IMR-90 (cell line): ENCODE measurements around the gene ZNF358. TPM values are rescaled to one million over a fixed set of nuclear protein-coding genes. Genes with fewer than 3 reads are reported as not detected.

ENCODE experiments used
- ATAC-seq: fragments of 200-7000 bp; cut with Tn5 transposase; 2 replicates; pipeline ENCODE4 v1.9.1; 2020; ENCODE audit warnings: low read depth, mild to moderate bottlenecking, moderate library complexity
- BruUV-seq: library from RNA; stranded (reverse); fragments of 400-500 nt; replicated peaks from 2 replicates; lab custom pipeline; 2021; lab: Mats Ljungman, UMichigan
- CTCF ChIA-PET: fragments of 300-600 bp; formaldehyde crosslinking; extraction: SDS; loops from one replicate; lab custom pipeline; 2021; ENCODE audit warnings: antibody characterized with exemption; lab: Yijun Ruan, JAX
- POLR2A ChIA-PET: fragments of 300-600 bp; sonication (Branson Sonifier 250); formaldehyde crosslinking; loops from one replicate; lab custom pipeline; 2022; ENCODE audit warnings: antibody characterized with exemption; ENCODE audit not compliant: unreplicated experiment; lab: Charles Lee
- DNase-seq: peaks from one replicate; pipeline ENCODE4 v3.0.0; 2013
- H2AFZ ChIP-seq: replicated peaks from 2 replicates; pipeline ENCODE3; 2013; ENCODE audit warnings: low read length, mild to moderate bottlenecking; ENCODE audit not compliant: poor library complexity
- H2AK5ac ChIP-seq: 2 replicates; pipeline ENCODE4 v1.6.1; 2013; ENCODE audit warnings: low read depth, low read length, inconsistent platforms
- H2AK9ac ChIP-seq: replicated peaks from 2 replicates; pipeline ENCODE3; 2013; ENCODE audit warnings: mild to moderate bottlenecking, low read depth, low read length, moderate library complexity; ENCODE audit not compliant: poor library complexity
- H2BK120ac ChIP-seq: 2 replicates; pipeline ENCODE4 v1.6.1; 2013; ENCODE audit warnings: low read depth, low read length, inconsistent platforms
- H2BK15ac ChIP-seq: 3 replicates; pipeline ENCODE4 v1.6.1; 2013; ENCODE audit warnings: low read depth, low read length, inconsistent platforms
- H2BK20ac ChIP-seq: 2 replicates; pipeline ENCODE4 v1.6.1; 2013; ENCODE audit warnings: low read depth, mild to moderate bottlenecking, inconsistent platforms, low read length, moderate library complexity
- H2BK5ac ChIP-seq: 2 replicates; pipeline ENCODE4 v1.6.1; 2013; ENCODE audit warnings: mild to moderate bottlenecking, low read depth, low read length, inconsistent platforms; ENCODE audit not compliant: poor library complexity, severe bottlenecking
- H3K14ac ChIP-seq: replicated peaks from 2 replicates; pipeline ENCODE4 v1.6.1; 2013; ENCODE audit warnings: low read depth, low read length, inconsistent platforms
- H3K18ac ChIP-seq: 2 replicates; pipeline ENCODE4 v1.6.1; 2013; ENCODE audit warnings: low read depth, low read length, control low read depth
- H3K23ac ChIP-seq: 2 replicates; pipeline ENCODE4 v1.6.1; 2013; ENCODE audit warnings: low read depth, low read length, inconsistent platforms
- H3K27ac ChIP-seq: 2 replicates; pipeline ENCODE4 v1.5.1; 2013; ENCODE audit warnings: mild to moderate bottlenecking, control low read depth, low read length; ENCODE audit not compliant: insufficient read depth
- H3K27me3 ChIP-seq: 2 replicates; pipeline ENCODE4 v1.6.1; 2013; ENCODE audit warnings: low read length; ENCODE audit not compliant: control insufficient read depth, insufficient read depth
- H3K36me3 ChIP-seq: 2 replicates; pipeline ENCODE4 v1.6.1; 2013; ENCODE audit warnings: low read length, mixed read lengths; ENCODE audit not compliant: control insufficient read depth, insufficient read depth
- H3K4ac ChIP-seq: 2 replicates; pipeline ENCODE4 v1.6.1; 2013; ENCODE audit warnings: low read depth, low read length, inconsistent platforms
- H3K4me1 ChIP-seq: 2 replicates; pipeline ENCODE4 v1.6.1; 2013; ENCODE audit warnings: low read length, mixed read lengths; ENCODE audit not compliant: control insufficient read depth, insufficient read depth
- H3K4me2 ChIP-seq: 2 replicates; pipeline ENCODE4 v1.6.1; 2013; ENCODE audit warnings: low read depth, mild to moderate bottlenecking, control low read depth, low read length, moderate library complexity
- H3K4me3 ChIP-seq: 2 replicates; pipeline ENCODE4 v1.5.1; 2013; ENCODE audit warnings: low read depth, mild to moderate bottlenecking, control low read depth, low read length, moderate library complexity; ENCODE audit not compliant: insufficient read depth
- H3K56ac ChIP-seq: 2 replicates; pipeline ENCODE4 v1.6.1; 2013; ENCODE audit warnings: low read length, inconsistent platforms; ENCODE audit not compliant: insufficient read depth; ENCODE audit errors: extremely low read depth
- H3K79me1 ChIP-seq, 2 experiments: 2 replicates each; pipeline ENCODE4 v1.6.1; 2013; ENCODE audit warnings: low read length in 2 of 2, inconsistent platforms in 1 of 2, low read depth in 1 of 2
- H3K9ac ChIP-seq: 2 replicates; pipeline ENCODE4 v1.6.1; 2013; ENCODE audit warnings: low read depth, low read length, control low read depth
- H3K9me1 ChIP-seq: 2 replicates; pipeline ENCODE4 v1.6.1; 2013; ENCODE audit warnings: low read length, inconsistent platforms; ENCODE audit not compliant: insufficient read depth
- H3K9me3 ChIP-seq: 2 replicates; pipeline ENCODE4 v1.6.1; 2013; ENCODE audit warnings: low read length; ENCODE audit not compliant: control insufficient read depth, insufficient read depth
- H4K20me1 ChIP-seq: 2 replicates; pipeline ENCODE4 v1.6.1; 2013; ENCODE audit warnings: low read length, inconsistent platforms; ENCODE audit not compliant: insufficient read depth
- H4K5ac ChIP-seq: 2 replicates; pipeline ENCODE4 v1.6.1; 2013; ENCODE audit warnings: mild to moderate bottlenecking, low read depth, low read length, control low read depth
- H4K8ac ChIP-seq, 2 experiments: 2 replicates each; pipeline ENCODE4 v1.6.1; 2013; ENCODE audit warnings: low read depth in 2 of 2, low read length in 2 of 2, control low read depth in 1 of 2, inconsistent platforms in 1 of 2
- H4K91ac ChIP-seq: 2 replicates; pipeline ENCODE4 v1.6.1; 2013; ENCODE audit warnings: low read depth, low read length, inconsistent platforms; ENCODE audit not compliant: insufficient read depth
- CEBPB ChIP-seq: IDR thresholded peaks from 2 replicates; pipeline ENCODE4 v1.6.1; 2012; ENCODE audit warnings: low read depth, low read length, improper control_type of control experiment
- CHD1 ChIP-seq: IDR thresholded peaks from 2 replicates; pipeline ENCODE4 v1.6.1; 2012; ENCODE audit warnings: low read depth, low read length, improper control_type of control experiment
- MXI1 ChIP-seq: IDR thresholded peaks from 2 replicates; pipeline ENCODE4 v1.6.1; 2012; ENCODE audit warnings: low read depth, mild to moderate bottlenecking, low read length, moderate library complexity, borderline replicate concordance
- SMC3 ChIP-seq: fragments of 150-350 bp; IDR thresholded peaks from 2 replicates; pipeline ENCODE4 v1.6.1; 2016; ENCODE audit warnings: low read depth, mild to moderate bottlenecking, antibody characterized with exemption, low read length, moderate library complexity
- WGBS, 2 experiments: methylation state at CpG; one replicate each; pipeline versions ENCODE4 v1.1.5 to v1.1.7; 2013; ENCODE audit warnings: missing lambda C conversion rate in 2 of 2; ENCODE audit not compliant: insufficient read length in 1 of 2; ENCODE audit errors: extremely low coverage in 2 of 2; 5-methylcytosine and 5-hydroxymethylcytosine counted together
- dilution Hi-C: fragments of 300-500 bp; cut with HindIII; formaldehyde crosslinking; loops from one replicate; pipeline ENCODE4 v1.14.3; 2018; ENCODE audit warnings: low sequenced_read_pairs; ENCODE audit not compliant: unreplicated experiment
- in situ Hi-C: fragments of 300-500 bp; cut with MboI; formaldehyde crosslinking; loops from 3 replicates; pipeline ENCODE4 v1.14.3; 2019; ENCODE audit warnings: low sequenced_read_pairs, inconsistent platforms, mixed read lengths
- intact Hi-C: fragments of 100-400 bp; cut with micrococcal nuclease; formaldehyde crosslinking; loops from 2 replicates; pipeline ENCODE4 v1.10.0; 2022
- polyA plus RNA-seq, 3 experiments: library from polyadenylated mRNA; depleted of rRNA; stranded (reverse); fragments of >200 nt; gene quantifications; 2 replicates each; pipeline ENCODE4 v1.2.3, GENCODE V29; 2012; ENCODE audit warnings: low replicate concordance in 1 of 3
- total RNA-seq: library from RNA; depleted of rRNA; stranded (reverse); fragments of >200 nt; gene quantifications from 2 replicates; pipeline ENCODE4 v1.2.3, GENCODE V29; 2012
- TF ChIP-seq, protein P1 (sequence below): fragments of 150-350 bp; IDR thresholded peaks from 2 replicates; pipeline ENCODE4 v1.6.1; 2017; ENCODE audit warnings: mild to moderate bottlenecking, antibody characterized with exemption, low read length, low read depth

ZNF358 gene
- total and polyA plus RNA-seq, 2 of the 4 experiments (the other 2 are of a cell fraction): 5.4 to 30.7 TPM

DNA sequence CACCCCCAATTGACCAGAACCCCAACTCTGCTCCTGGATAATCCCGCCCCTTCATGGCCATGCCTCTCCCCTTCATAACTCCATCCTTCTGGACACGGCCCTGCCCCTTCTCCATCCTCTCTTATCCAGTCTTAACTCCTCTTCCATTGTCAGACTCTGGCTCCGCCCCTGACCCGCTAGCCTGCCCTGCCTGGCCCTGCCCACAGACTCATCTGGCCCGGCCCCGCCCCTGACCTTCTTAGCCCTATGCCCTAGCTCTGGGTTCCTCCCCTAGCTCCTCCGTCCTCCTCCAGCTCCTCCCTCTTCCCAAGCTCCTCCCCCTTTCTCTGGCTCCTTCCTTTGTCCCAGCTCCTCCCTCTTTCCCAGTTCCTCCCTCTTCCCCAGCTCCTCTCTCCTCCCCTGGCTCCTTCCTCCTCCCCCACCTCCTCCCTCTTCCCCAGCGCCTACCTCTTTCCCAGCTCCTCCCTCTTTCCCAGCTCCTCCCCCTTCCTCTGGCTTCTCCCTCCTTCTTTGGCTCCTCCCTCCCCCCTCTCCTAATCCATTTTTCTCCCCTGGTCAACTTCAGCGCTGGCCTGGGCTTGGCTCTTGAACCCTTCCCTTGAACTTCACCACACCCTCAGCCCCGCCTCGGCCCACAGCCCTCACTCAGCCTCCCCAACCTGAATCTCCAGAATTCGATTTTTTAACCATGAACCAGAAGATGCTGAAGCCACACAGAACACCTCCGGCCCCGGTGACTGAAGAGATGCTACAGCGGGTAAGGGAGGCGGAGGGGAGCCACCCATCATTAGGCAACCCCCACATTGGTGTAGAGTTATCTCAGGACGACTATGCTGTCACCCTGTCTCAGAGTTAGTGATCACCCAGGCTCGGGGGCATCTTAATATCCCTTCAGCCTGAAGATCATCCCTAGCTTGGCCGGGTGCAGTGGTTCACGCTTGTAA, 9.2 kb upstream of the ZNF358 start:
- Histone ChIP-seq H2AFZ (peak overlapping the region; percentile 78), H3K36me3 (no peaks in the 10 kb centered on the region), H3K4me1 (peaks cover 3% of the 10 kb centered on the region; the same call in 1 of the 2 replicates)

More for the DNA sequence above, 9.2 kb upstream of the ZNF358 start:
- DNase-seq: peak; percentile 48
- no peak overlapping the region for H3K4ac ChIP-seq
- no peak overlapping the region for H3K27ac ChIP-seq
- H3K9ac ChIP-seq: no peak overlapping the region
- CTCF ChIA-PET: interaction anchor here (1.0 kb wide), 1 partner anchor 10 kb away, joined by 6 read pairs; a partner anchor contains a TSS
- H2BK15ac ChIP-seq: no peak overlapping the region
- POLR2A ChIA-PET: interaction anchor here (0.6 kb wide), 1 partner anchor 414 kb away, joined by 3 read pairs; no protein-coding TSS in a partner anchor
- no peak overlapping the region for H2AK5ac ChIP-seq
- no peaks in the 10 kb centered on the region for H3K79me1 ChIP-seq
- H4K5ac ChIP-seq: no peak overlapping the region
- 24% methylated on average over 10 of the region's 20 CpGs; no CpG with 5 or more reads in 1 of the 2 experiments for WGBS, 2 experiments
- in situ Hi-C loops: no loop called here
- H3K18ac ChIP-seq: no peak overlapping the region
- H2BK5ac ChIP-seq: no peak overlapping the region
- H2BK20ac ChIP-seq: no peak overlapping the region
- TF ChIP-seq SMC3: no peak
- TF ChIP-seq CEBPB: no peak
- TF ChIP-seq CHD1: no peak
- no peak for TF ChIP-seq MXI1
- TF ChIP-seq, protein P1, sequence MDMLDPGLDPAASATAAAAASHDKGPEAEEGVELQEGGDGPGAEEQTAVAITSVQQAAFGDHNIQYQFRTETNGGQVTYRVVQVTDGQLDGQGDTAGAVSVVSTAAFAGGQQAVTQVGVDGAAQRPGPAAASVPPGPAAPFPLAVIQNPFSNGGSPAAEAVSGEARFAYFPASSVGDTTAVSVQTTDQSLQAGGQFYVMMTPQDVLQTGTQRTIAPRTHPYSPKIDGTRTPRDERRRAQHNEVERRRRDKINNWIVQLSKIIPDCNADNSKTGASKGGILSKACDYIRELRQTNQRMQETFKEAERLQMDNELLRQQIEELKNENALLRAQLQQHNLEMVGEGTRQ: no peak
- H4K91ac ChIP-seq: no peak overlapping the region
- H3K14ac ChIP-seq: no peak overlapping the region
- no peak overlapping the region for H4K8ac ChIP-seq
- no peaks in the 10 kb centered on the region for H3K9me1 ChIP-seq
- no peak overlapping the region for H3K23ac ChIP-seq
- intact Hi-C loops: no loop called here
- no TSS peak for BruUV-seq
- no peak overlapping the region for H3K4me2 ChIP-seq
- no peak overlapping the region for H2AK9ac ChIP-seq
- no peaks in the 10 kb centered on the region for H3K9me3 ChIP-seq
- peaks cover 13% of the 10 kb centered on the region for H3K27me3 ChIP-seq
- no peaks in the 10 kb centered on the region for H4K20me1 ChIP-seq
- dilution Hi-C loops: no loop called here
- H2BK120ac ChIP-seq: no peak overlapping the region
- peak; percentile 68 for ATAC-seq
- H3K56ac ChIP-seq: no peak overlapping the region
- H3K4me3 ChIP-seq: no peak overlapping the region
